Activated naive CD8-positive, alpha-beta T cell treated with anti-CD3 and anti-CD28 coated beads, Interleukin-2, amount 50 U/mL, for 16 hours (primary cell): ENCODE data around the gene NRXN2.

Source experiments
- DNase-seq: peaks from one replicate; pipeline ENCODE4 v3.0.0-alpha.2; 2020; ENCODE audit warnings: low read depth, low spot score

The NRXN2 gene

GRCh38 chr11:64743591-64744543 lies 20.9 kb upstream of the NRXN2 start, which contains the start of gene RASGRP2:
Gene RASGRP2 (minus strand): TSS chr11:64744142. CDS start chr11:64742866, 1,276 bp downstream.
- DNase-seq: peak; percentile 45

DNA sequence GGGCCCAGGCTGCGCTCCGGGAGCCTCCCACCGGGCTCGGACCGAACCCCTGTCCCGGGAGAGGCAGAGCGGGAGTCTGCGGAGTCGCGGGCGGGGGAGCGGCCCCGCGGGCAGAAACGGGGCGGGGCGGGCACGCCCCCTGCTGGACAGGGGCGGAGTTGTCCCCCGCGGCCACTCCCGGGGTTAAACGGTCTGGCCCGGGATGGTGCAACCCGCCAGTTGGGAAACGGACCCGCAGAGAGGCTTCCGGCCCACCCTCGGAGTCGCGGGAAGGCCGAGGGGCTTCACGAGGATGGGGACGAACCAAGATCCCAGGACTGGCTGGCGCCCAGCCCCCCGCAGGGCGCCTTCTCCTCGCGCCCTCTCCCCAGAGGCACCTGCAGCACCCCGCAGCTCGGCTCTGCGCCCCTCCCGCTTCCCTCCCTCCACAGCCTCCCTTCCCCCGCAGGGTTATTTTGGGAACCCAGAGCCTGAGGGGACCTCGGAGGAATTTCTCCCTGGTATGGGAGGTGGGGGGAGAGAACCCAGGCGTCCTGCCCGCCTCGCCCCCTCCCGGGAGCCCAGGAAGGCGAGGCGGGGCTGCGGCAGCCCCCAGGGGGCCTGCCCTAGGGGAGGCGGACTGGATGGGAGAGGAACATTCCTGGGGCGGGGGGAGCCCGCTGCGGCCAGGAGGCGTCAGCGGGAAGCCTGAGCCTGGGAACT lies 20.0 kb upstream of the NRXN2 start:
- peak; percentile 54 for DNase-seq

- DNase-seq: no peak
These were observed 19.3 kb upstream of the NRXN2 start for GRCh38 chr11:64742087-64742888.

DNA sequence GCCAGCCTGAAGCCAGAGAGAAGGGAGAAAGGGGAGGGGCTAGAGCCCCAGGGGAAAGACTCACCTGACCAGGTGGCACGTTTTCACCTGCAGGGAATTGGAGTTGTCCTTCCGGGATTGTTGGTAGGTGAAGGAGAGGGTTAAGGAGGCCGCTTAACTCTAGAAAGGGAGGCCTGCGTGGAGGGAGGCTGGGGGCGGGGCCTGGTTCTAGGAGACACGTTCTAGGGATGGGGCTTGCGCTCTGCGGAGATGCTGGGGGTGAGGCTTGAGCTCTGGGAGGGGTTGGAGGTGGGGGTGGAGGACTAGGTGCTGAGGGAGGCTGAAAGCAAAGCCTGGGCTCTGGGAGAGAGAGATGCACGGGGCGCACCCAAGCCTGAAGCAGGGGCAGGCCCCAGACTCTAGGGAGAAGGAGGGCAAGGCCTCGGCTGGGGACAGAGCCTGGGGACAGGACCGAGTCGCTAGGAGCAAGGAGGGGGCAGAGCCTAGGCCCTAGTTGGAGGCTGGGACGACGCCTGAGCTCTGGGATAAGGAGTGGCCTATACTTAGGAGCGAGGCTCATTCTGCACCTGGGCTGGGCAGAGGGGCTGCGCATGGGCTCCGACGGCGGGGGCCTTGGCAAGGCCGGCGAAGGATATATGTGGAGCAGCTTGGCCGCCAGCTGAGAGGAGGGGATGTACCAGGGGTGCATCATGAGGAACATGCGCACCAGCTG lies 18.5 kb upstream of the NRXN2 start:
- DNase-seq: no peak

DNA sequence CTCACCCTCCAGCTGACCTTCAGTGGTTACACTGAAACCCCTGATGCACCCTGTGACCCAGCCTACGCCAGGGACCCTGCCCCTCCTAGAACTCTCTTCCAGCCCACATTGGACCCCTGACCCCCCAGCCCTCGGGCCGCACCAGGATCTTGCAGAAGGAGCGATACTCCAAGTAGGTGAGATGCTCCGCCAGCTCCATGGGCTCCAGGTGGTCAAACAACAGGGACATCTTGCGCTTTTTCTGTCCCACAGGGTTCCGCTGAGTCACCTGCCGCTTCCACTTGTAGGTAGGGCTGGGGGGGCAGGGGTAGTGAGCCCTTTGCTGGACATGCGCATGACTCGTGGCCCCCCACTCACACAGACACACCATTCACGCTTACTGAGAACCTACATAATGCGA lies 16.9 kb upstream of the NRXN2 start:
- DNase-seq: no peak

GRCh38 chr11:64736654-64737053 lies 13.7 kb upstream of the NRXN2 start:
- DNase-seq: no peak

GRCh38 chr11:64735725-64736259 lies 12.8 kb upstream of the NRXN2 start:
- DNase-seq: no peak

DNA sequence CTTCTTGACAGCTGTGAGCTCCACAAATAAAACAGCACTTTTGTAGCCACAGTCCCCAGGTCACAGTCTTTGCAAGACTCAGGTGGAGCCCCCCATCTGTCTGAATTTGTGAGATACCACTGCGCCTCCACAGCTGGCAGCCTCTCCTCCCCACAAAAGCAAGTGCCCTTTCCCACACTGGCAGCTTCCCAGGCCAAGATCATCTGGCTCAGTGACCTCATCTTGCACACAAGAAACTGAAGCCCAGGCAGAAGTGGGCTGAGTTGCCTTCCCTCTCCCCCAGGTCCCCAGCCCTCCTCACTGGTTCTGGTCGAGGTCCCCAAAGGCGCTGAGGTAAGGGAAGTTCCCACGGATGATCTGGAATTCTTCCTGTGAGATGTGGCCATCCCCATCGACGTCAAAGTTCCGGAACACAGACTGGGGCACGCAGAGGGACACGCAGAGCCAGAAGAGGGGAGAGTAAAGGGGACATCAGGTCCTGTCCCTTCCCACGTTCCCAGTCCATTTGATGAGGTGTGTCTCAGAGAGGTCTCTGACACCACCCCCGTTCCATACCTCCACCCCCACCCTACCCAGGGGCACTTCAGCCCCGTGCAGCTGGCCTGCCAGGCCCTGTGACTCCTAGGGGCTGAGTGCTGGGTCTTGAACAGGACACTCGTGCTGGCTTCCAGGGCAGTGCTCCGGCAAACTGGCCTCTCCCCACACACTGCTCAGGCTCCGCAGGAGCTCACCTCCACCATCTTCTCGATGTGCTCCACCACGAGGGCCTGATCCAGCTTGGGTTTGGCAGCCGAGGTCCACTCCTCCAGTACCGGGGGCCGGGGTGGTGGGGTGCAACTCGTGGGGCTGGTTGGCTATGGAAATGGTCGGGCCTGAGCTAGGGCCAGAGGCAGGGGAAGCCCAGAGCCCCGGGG lies 12.1 kb upstream of the NRXN2 start:
- DNase-seq: no peak

DNA sequence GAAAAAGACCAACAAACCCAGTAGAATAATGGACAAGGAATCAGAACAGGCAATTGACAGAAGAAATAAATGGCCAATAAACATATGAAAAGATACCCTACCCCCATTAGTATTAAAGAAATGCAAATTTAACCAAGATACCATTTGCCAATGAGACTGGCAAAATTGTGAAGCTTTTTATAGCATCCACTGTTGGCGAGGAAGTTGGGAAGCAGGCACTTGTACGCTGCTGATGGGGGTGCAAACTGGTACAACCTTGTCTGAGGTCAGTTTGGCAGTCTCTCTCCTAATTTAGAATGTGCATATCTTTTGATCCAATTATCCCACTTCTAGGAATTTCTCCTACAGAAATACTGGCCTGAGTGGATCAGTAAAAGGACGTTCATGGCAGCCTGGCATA lies 8.6 kb upstream of the NRXN2 start:
- no peak for DNase-seq

- no peak for DNase-seq
These were observed 6.9 kb upstream of the NRXN2 start for GRCh38 chr11:64729851-64730382.

DNA sequence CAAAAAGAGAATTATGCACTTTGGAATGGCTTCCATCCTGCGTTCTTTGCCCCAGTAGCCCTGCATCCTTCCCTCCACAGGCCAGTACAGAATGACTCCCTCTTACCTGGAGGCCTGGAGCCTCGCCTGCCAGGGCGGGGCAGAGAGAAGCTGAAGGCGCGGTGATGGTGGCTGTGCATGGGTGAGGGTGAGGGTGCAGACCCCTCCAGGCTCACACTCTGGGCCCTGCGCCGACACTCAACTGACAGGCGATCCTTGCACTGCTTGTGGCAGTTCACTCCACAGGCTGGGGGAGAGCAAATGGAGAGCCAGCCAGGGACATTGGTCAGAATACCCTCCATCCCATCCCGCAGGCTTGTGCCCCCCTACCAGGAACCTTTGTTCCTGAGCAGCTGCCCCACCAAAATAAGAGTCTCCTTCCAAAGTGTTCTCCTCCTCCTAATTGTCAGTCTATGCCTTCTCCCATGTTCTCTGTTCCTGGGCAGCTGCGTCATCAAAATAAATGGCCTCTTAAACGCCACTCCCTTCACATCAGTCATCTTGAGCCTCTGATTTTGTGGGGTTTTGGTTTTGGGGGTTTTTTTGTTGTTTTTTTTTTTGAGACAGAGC lies 5.9 kb upstream of the NRXN2 start:
- no peak for DNase-seq

DNA sequence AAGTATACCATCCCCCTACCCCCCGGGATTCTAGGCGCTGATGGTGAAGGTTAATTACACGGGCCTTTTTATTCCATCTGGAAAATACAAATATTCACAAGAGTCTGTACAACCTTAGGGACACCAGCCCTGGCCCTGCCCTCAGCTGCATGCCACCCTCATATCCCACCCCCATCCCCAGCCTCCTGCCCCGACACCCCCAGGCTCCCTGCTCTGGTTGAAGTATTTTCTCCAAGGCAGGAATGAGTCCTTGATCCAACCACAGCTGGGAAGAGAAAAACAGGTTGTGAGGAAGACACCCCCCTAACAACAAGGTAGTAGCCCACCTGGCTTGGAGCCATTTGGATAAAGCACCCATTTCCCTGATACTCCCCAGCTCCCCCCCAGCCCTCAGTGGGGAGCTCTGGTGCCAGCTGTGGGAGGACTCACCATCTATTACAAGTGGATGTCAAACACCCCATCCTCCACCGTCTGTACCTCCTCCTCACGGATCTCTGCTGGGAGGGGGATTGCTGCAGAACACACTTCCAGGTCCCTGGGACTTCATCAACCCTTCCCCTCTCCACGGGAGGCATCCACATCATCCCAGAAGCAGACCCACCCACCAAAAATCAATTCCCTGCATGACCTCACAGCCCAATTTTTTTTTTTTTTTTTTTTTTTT lies 4.0 kb upstream of the NRXN2 start:
- no peak for DNase-seq

DNA sequence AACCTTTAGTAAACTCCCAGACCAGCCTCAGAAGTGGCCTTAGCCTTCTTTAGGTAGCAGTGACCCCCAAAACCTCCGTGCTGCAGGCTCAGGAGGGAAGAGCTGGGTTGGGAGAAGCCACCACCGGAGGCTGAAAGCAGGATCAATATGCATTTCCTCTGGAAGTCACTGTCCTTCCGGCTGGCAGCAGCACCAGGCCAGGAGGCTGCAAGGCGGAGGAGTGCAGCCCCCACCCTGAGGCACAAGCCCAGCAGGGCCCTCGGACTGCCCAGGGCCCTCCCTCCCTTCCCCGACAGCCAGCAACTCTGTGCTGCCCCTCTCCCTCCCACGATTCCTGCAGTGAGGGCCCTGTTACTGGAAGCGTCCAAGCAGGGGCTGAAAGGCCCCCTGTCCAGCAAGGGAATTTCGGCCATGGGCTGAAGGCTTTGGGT lies 3.2 kb upstream of the NRXN2 start:
- DNase-seq: no peak

DNA sequence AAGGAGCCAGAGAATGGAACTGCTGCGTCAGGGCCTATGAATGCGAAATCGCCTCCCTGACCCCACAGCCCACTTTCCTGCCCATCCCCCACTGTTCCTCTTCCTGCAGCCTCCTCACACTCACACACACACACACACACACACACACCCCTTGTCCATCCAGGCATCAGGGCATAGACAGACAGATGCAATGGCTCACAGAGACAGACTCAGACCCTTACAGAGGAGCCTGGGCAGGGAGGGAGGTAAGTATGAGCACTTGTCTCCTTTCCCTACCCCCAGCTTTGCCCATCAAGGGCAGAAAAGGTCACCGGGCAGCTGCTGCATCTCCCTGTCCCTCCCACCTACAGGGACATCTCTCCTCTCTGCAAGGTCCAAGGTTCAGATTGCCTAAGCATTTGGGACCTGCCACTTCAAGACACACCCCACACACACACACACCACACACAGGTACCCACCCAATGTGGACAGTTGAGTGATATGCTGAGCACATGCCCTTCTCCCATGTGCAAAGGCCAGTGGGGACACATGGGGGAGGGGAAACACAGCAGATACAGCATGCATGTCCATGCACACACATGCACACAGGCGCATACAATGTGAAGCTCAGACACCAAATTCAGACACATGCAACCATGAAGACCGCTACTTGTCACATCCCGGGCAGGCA lies 2.0 kb upstream of the NRXN2 start:
- DNase-seq: no peak

DNA sequence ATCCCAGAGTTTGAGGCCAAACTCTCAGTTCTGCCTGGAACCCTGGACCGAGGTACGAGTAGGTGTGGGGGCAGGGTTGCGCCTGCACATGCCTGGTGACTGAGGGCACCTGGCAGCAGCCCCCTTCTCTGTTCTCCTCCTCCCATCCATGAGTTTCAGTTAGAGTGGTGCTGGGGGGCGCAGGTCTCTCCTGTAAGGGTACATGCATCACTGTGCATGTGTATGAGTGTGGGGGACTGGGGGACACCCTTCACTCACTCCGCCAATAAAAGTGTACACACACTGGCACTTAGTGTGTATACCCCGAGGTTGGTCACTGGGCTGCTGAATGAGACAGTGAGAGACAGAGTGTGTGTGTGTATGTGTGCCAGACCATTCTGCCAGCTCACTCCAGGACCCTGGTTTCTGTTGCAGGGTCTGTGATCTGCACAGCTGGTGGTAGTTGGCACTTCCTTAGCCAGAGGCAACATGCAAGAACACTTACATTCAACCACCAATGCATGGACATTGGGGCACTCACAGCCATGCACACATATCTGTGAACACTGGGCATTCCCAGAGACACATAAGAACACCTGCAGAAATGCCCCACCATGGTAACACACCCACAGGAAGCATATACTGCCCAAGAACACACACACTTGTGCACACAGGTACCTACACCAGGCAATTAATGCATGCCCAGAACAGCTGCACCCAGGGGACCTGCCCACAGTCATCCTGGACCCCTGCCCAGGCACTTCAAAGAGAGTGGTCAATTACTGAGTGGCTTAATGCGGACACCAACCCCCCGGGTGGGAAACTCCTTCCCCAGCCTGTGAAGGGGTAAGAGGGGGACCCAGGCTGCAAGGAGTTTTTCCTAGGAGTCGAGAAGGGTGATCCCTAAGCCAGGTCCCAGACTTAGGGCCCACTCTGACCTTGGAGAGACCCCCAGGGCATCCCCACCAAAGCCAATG lies 1.2 kb upstream of the NRXN2 start:
- DNase-seq: no peak

GRCh38 chr11:64722141-64723065 lies 594 bp downstream of the NRXN2 start:
- DNase-seq: no peak
